NCI-H128 (cell line): ENCODE results near the gene CACNB3.
"Not testable (repeated sequence)": the region's sequence is repeated elsewhere in the genome, so short reads cannot be mapped to it uniquely, and the experiment has no call there.

ENCODE experiments used
- DNase-seq: peaks from one replicate; lab custom pipeline; 2025; ENCODE audit not compliant: unreplicated experiment; lab: John Stamatoyannopoulos, UW

Gene CACNB3

GRCh38 chr12:48816143-48816854 is 2.0 kb upstream of the CACNB3 start:
- no peak for DNase-seq

GRCh38 chr12:48818831-48819590 is 715 bp downstream of the CACNB3 start:
- DNase-seq: no peak

- no peak for DNase-seq
These were observed 1.9 kb downstream of the CACNB3 start for GRCh38 chr12:48819986-48820725.

- DNase-seq: no peak
These were observed 3.8 kb downstream of the CACNB3 start for GRCh38 chr12:48822139-48822538.

GRCh38 chr12:48822711-48823110 is 4.4 kb downstream of the CACNB3 start:
- DNase-seq: no peak

GRCh38 chr12:48823281-48823680 is 5.0 kb downstream of the CACNB3 start:
- no peak for DNase-seq

- DNase-seq: no peak
These were observed 5.8 kb downstream of the CACNB3 start for GRCh38 chr12:48824112-48824511.

GRCh38 chr12:48824905-48825304 is 6.6 kb downstream of the CACNB3 start:
- no peak for DNase-seq

GRCh38 chr12:48826209-48826855 is 8.0 kb downstream of the CACNB3 start:
- DNase-seq: no peak

- no peak for DNase-seq
These were observed 8.7 kb downstream of the CACNB3 start for GRCh38 chr12:48827026-48827425.

- no peak for DNase-seq
These were observed 9.3 kb downstream of the CACNB3 start for GRCh38 chr12:48827513-48828096.

GRCh38 chr12:48828293-48828692 is 10.0 kb downstream of the CACNB3 start:
- DNase-seq: no peak

- no peak for DNase-seq
These were observed 10.7 kb downstream of the CACNB3 start for GRCh38 chr12:48828841-48829575.

- DNase-seq: no peak
These were observed 13.0 kb downstream of the CACNB3 start for GRCh38 chr12:48831257-48831656.

- DNase-seq: no peak
These were observed 14.2 kb downstream of the CACNB3 start for GRCh38 chr12:48832321-48833060.

GRCh38 chr12:48838048-48838447 is 19.8 kb downstream of the CACNB3 start:
- DNase-seq: no peak

GRCh38 chr12:48842021-48842420 is 23.7 kb downstream of the CACNB3 start:
- DNase-seq: not testable (repeated sequence)

GRCh38 chr12:48851883-48852733 is 33.8 kb downstream of the CACNB3 start, which contains the start of gene DDX23:
DDX23 (minus strand) TSS chr12:48852163; CDS start chr12:48845782, 6,381 bp downstream.
- DNase-seq: peak; percentile 93
